HepG2 (cell line): Measurements from ENCODE around the gene RASSF4. TPM values are rescaled to one million over a fixed set of nuclear protein-coding genes. Genes with fewer than 3 reads are reported as not detected.

Experiments used
- ATAD3A ChIP-seq: sonication (generic); formaldehyde crosslinking; IDR thresholded peaks from 2 replicates; pipeline ENCODE4 v1.4.0; 2020; ENCODE audit warnings: missing genetic modification reagents
- BCLAF1 ChIP-seq: fragments of 450-650 bp; IDR thresholded peaks from 2 replicates; pipeline ENCODE4 v1.6.1; 2017; ENCODE audit warnings: mild to moderate bottlenecking
- ETV5 ChIP-seq: IDR thresholded peaks from 2 replicates; pipeline ENCODE4 v1.6.1; 2018; ENCODE audit warnings: missing biosample characterization, missing genetic modification reagents, inconsistent platforms, borderline replicate concordance
- FOXA3 ChIP-seq: IDR thresholded peaks from 2 replicates; pipeline ENCODE4 v1.6.1; 2016; ENCODE audit warnings: missing genetic modification reagents, missing compliant biosample characterization
- JARID2 ChIP-seq: sonication (generic); formaldehyde crosslinking; IDR thresholded peaks from 2 replicates; pipeline ENCODE4 v1.8.1; 2023; ENCODE audit warnings: missing genetic modification reagents, inconsistent platforms; ENCODE audit not compliant: insufficient replicate concordance
- KDM2A ChIP-seq: sonication (generic); formaldehyde crosslinking; IDR thresholded peaks from 2 replicates; pipeline ENCODE4 v1.4.0; 2020; ENCODE audit warnings: low read depth, missing genetic modification reagents, borderline replicate concordance
- MAX ChIP-seq: IDR thresholded peaks from 2 replicates; pipeline ENCODE4 v1.6.1; 2012; ENCODE audit warnings: inconsistent platforms
- MEIS1 ChIP-seq: sonication (generic); formaldehyde crosslinking; IDR thresholded peaks from 2 replicates; pipeline ENCODE4 v1.9.0; 2021; ENCODE audit warnings: mild to moderate bottlenecking, missing genetic modification reagents, moderate library complexity, borderline replicate concordance
- NCOA2 ChIP-seq: sonication (generic); formaldehyde crosslinking; IDR thresholded peaks from 2 replicates; pipeline ENCODE4 v1.8.0; 2022; ENCODE audit warnings: inconsistent platforms
- NFE2L2 ChIP-seq: fragments of 150-350 bp; IDR thresholded peaks from 2 replicates; pipeline ENCODE4 v1.6.1; 2014; ENCODE audit warnings: low read length
- THAP7 ChIP-seq: sonication (generic); formaldehyde crosslinking; IDR thresholded peaks from 2 replicates; pipeline ENCODE4 v1.8.1; 2023; ENCODE audit warnings: mild to moderate bottlenecking, missing genetic modification reagents
- ZBTB2 ChIP-seq: sonication (generic); formaldehyde crosslinking; IDR thresholded peaks from 2 replicates; pipeline ENCODE4 v1.8.0; 2022; ENCODE audit warnings: low read depth, missing genetic modification reagents
- ZBTB49 ChIP-seq: sonication (generic); formaldehyde crosslinking; IDR thresholded peaks from 2 replicates; pipeline ENCODE4 v1.4.0; 2020; ENCODE audit warnings: missing genetic modification reagents, borderline replicate concordance
- ZNF207 ChIP-seq: fragments of 450-650 bp; IDR thresholded peaks from 2 replicates; pipeline ENCODE4 v1.6.1; 2016; ENCODE audit warnings: antibody characterized with exemption, borderline replicate concordance
- ZNF232 ChIP-seq: sonication (generic); formaldehyde crosslinking; IDR thresholded peaks from 2 replicates; pipeline ENCODE4 v1.4.0; 2020; ENCODE audit warnings: missing genetic modification reagents, borderline replicate concordance
- ZNF337 ChIP-seq: sonication (generic); formaldehyde crosslinking; IDR thresholded peaks from 2 replicates; pipeline ENCODE4 v1.5.1; 2020; ENCODE audit warnings: missing genetic modification reagents, low read depth, mild to moderate bottlenecking, borderline replicate concordance
- ZNF530 ChIP-seq: sonication (generic); formaldehyde crosslinking; IDR thresholded peaks from 2 replicates; pipeline ENCODE4 v1.5.0; 2020; ENCODE audit warnings: low read depth, mild to moderate bottlenecking, missing genetic modification reagents
- ZNF550 ChIP-seq: sonication (generic); formaldehyde crosslinking; IDR thresholded peaks from 2 replicates; pipeline ENCODE4 v1.4.0; 2020; ENCODE audit warnings: mild to moderate bottlenecking, missing genetic modification reagents, borderline replicate concordance
- ZNF644 ChIP-seq: IDR thresholded peaks from 2 replicates; pipeline ENCODE4 v1.6.1; 2016; ENCODE audit warnings: low read depth
- ZNF724P ChIP-seq: sonication (generic); formaldehyde crosslinking; IDR thresholded peaks from 2 replicates; pipeline ENCODE4 v1.8.0; 2022; ENCODE audit warnings: missing genetic modification reagents, borderline replicate concordance
- ZNF781 ChIP-seq: sonication (generic); formaldehyde crosslinking; IDR thresholded peaks from 2 replicates; pipeline ENCODE4 v1.5.1; 2020; ENCODE audit warnings: borderline replicate concordance, mild to moderate bottlenecking, missing genetic modification reagents; ENCODE audit errors: not compliant biosample characterization
- polyA plus RNA-seq, 8 experiments: library from polyadenylated mRNA; depleted of rRNA in 3 of 8; stranded (reverse) in 7 of 8; unstranded in 1 of 8; fragments of >200 nt; fragmentation: Illumina TruSeq in 4 of 8; extraction: Trizol in 4 of 8; gene quantifications; 2 replicates each; pipeline versions ENCODE4 v1.2.1 to v1.2.3, GENCODE V29; 2011 to 2016; ENCODE audit warnings: low read depth in 4 of 8, missing spikeins in 1 of 8, mixed read lengths in 1 of 8; ENCODE audit not compliant: insufficient read depth in 1 of 8
- total RNA-seq, 5 experiments: library from RNA; depleted of rRNA; stranded (reverse); fragments of >200 nt; fragmentation: Illumina TruSeq; extraction: Trizol; gene quantifications; 2 replicates each; pipeline ENCODE4 v1.2.3, GENCODE V29; 2016; ENCODE audit warnings: low read depth in 1 of 5

Gene RASSF4
- total and polyA plus RNA-seq, 2 of the 13 experiments (the other 11 are each of a cell fraction or from before 2014, with no cell fraction given): 34.0 to 51.7 TPM

- TF ChIP-seq THAP7 (CRISPR knock-in tag) (no peak), ATAD3A (CRISPR knock-in tag) (no peak), FOXA3 (CRISPR knock-in tag) (peak; percentile 95), ZBTB49 (CRISPR knock-in tag) (no peak), ZNF530 (CRISPR knock-in tag) (no peak), ZNF337 (CRISPR knock-in tag) (no peak), JARID2 (peak; percentile 45), ZNF232 (peak; percentile 85; the same call in 1 of the 2 replicates), NFE2L2 (no peak), ZNF207 (no peak), ZNF550 (CRISPR knock-in tag) (no peak), ZBTB2 (CRISPR knock-in tag) (no peak), BCLAF1 (no peak), ZNF781 (CRISPR knock-in tag) (no peak), ZNF644 (CRISPR knock-in tag) (peak; percentile 8; the same call in 1 of the 2 replicates), ZNF724P (CRISPR knock-in tag) (no peak), ETV5 (peak; percentile 89), NCOA2 (CRISPR knock-in tag) (peak; percentile 100), MEIS1 (CRISPR knock-in tag) (no peak), MAX (no peak), KDM2A (CRISPR knock-in tag) (no peak; the same call in 1 of the 2 replicates)
Observed at GRCh38 chr10:44995914-44996669, 36.5 kb downstream of the RASSF4 start (continued).
